ENCODE measurements around the gene OTUB2.

- TF ChIP-seq CTCF (conservative IDR thresholded peaks at IDR 0.05): no peak
- no peak for TF ChIP-seq EZH2 (IDR thresholded peaks at IDR 0.05; ENCODE audit: low read depth)
These were observed 12.4 kb downstream of the OTUB2 start for GRCh38 chr14:94038510-94038909.
